Endothelial cell of umbilical vein (primary cell): Measurements from ENCODE around the gene ARHGEF37.

Experiments used
- EZH2 ChIP-seq: IDR thresholded peaks from 2 replicates; pipeline ENCODE4 v1.6.1; 2012; ENCODE audit warnings: borderline replicate concordance, low read depth, mild to moderate bottlenecking, moderate library complexity, low read length, inconsistent platforms; ENCODE audit not compliant: severe bottlenecking
- POLR2A ChIP-seq: IDR thresholded peaks from 2 replicates; pipeline ENCODE4 v1.6.1; 2012; ENCODE audit warnings: low read depth, mild to moderate bottlenecking, control low read depth, low read length
- TF ChIP-seq, protein P1 (sequence below), 2 donors: IDR thresholded peaks; 1 replicate in 1 of 2; 2 replicates in 1 of 2; pipeline ENCODE4 v1.5.1; 2011; ENCODE audit warnings: low read length in 2 of 2, mild to moderate bottlenecking in 2 of 2, moderate library complexity in 2 of 2, control low read depth in 1 of 2, inconsistent platforms in 1 of 2, low read depth in 1 of 2; ENCODE audit not compliant: insufficient read depth in 1 of 2; ENCODE audit errors: extremely low read depth in 1 of 2

DNA sequence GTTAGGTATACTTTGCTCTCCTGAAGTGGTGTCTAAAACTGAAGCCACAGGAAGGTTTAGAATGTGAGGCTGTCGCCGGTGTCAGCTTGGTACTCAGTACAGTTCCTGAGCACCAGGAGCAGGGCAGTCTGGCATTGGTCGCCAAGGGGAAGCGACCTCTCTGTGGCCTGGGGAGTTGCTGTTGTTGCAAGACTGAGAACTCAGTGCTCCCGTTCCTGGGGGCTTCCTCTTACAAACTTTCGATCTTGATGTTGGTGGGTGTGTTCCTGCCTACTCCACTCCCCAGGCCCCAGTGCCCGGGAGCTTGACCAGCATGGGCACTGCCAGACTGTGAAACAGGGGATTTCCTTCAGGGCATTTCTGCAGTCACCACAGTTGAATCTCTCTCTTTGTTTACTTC, 96.4 kb downstream of the ARHGEF37 start:
- TF ChIP-seq, protein P1, sequence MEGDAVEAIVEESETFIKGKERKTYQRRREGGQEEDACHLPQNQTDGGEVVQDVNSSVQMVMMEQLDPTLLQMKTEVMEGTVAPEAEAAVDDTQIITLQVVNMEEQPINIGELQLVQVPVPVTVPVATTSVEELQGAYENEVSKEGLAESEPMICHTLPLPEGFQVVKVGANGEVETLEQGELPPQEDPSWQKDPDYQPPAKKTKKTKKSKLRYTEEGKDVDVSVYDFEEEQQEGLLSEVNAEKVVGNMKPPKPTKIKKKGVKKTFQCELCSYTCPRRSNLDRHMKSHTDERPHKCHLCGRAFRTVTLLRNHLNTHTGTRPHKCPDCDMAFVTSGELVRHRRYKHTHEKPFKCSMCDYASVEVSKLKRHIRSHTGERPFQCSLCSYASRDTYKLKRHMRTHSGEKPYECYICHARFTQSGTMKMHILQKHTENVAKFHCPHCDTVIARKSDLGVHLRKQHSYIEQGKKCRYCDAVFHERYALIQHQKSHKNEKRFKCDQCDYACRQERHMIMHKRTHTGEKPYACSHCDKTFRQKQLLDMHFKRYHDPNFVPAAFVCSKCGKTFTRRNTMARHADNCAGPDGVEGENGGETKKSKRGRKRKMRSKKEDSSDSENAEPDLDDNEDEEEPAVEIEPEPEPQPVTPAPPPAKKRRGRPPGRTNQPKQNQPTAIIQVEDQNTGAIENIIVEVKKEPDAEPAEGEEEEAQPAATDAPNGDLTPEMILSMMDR (IDR thresholded peaks at IDR 0.05; ENCODE audit: extremely low read depth in 1 of 2, insufficient read depth in 1 of 2, low read depth in 1 of 2, low read length in 2 of 2) = no peak
- TF ChIP-seq EZH2 (no peak), POLR2A (no peak)
